ENCODE measurements around the gene FZD2. TPM values are rescaled to one million over a fixed set of nuclear protein-coding genes. Genes with fewer than 3 reads are reported as not detected.
A peak's percentile ranks its signal among the peaks of the same experiment; 100 is the strongest.

Gene FZD2
- total and polyA plus RNA-seq, 9 of the 15 experiments (the other 6 are each of a cell fraction or from before 2014, with no cell fraction given) = 0.03 to 4.5 (median 1.1) TPM; not detected in 1

DNA sequence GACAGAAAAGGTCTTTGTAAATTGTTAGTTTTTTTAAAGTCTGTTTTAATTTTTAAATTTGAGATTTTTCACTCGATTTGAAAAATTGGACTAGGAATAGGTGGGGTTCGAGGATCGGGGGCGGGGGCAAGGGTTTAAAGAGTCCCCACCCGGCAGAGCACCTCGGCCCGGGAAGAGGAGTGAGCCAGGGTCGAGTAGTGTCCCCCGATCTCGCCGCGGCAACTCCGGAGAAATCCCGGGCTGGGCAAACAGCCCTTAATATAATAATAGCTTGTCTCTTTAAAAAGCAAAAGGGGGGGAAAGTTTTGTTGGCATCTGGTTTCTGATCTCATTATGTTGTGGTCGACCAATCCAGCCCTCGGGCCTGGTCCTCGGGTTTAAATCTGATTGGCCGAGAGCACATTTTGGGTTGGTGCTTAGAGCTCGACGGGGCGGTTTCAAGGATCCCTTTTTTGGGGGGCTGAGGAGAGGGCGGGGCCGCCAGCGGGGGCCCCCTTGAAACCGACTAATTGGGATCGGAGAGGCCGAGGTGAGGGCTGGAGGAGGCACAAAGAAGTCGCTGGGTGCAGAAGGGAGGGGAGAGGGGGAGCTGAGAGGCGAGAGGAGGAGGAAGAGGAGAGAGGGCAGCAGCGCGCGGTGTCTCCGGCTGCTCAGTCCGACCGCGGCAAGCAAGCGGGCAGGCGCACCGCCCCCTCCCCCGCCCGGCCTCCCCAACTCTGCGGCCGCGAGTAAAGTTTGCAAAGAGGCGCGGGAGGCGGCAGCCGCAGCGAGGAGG, at the start of gene FZD2 (continued):
- TF ChIP-seq SAFB2 (IDR thresholded peaks at IDR 0.05; ENCODE audit: borderline replicate concordance, low read depth, low read length, severe bottlenecking) (no peak), KDM2B (CRISPR knock-in tag; IDR thresholded peaks at IDR 0.05) (no peak), PHB2 (IDR thresholded peaks at IDR 0.05; ENCODE audit: low read depth) (no peak), DNMT1 (IDR thresholded peaks at IDR 0.05) (no peak), POLR2H (tag; IDR thresholded peaks at IDR 0.05; ENCODE audit: low read depth) (no peak), ZNF431 (CRISPR knock-in tag; IDR thresholded peaks at IDR 0.05) (no peak), HNRNPL (IDR thresholded peaks at IDR 0.05; ENCODE audit: low read depth, low read length) (no peak), EZH2 (IDR thresholded peaks at IDR 0.05; ENCODE audit: borderline replicate concordance, low read depth, low read length) (no peak), SAP30 (IDR thresholded peaks at IDR 0.05; ENCODE audit: borderline replicate concordance, insufficient read depth, low read depth, low read length, poor library complexity, severe bottlenecking) (no peak), NCOA1 (IDR thresholded peaks at IDR 0.05; ENCODE audit: low read depth) (no peak; the same call in 1 of the 2 replicates), MTA3 (IDR thresholded peaks at IDR 0.05; ENCODE audit: borderline replicate concordance) (peak; percentile 52; the same call in 1 of the 2 replicates), ZNF436 (CRISPR knock-in tag; IDR thresholded peaks at IDR 0.05) (no peak)
- TF ChIP-seq, protein P1, sequence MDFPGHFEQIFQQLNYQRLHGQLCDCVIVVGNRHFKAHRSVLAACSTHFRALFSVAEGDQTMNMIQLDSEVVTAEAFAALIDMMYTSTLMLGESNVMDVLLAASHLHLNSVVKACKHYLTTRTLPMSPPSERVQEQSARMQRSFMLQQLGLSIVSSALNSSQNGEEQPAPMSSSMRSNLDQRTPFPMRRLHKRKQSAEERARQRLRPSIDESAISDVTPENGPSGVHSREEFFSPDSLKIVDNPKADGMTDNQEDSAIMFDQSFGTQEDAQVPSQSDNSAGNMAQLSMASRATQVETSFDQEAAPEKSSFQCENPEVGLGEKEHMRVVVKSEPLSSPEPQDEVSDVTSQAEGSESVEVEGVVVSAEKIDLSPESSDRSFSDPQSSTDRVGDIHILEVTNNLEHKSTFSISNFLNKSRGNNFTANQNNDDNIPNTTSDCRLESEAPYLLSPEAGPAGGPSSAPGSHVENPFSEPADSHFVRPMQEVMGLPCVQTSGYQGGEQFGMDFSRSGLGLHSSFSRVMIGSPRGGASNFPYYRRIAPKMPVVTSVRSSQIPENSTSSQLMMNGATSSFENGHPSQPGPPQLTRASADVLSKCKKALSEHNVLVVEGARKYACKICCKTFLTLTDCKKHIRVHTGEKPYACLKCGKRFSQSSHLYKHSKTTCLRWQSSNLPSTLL (IDR thresholded peaks at IDR 0.05) = no peak
- TF ChIP-seq, protein P2, sequence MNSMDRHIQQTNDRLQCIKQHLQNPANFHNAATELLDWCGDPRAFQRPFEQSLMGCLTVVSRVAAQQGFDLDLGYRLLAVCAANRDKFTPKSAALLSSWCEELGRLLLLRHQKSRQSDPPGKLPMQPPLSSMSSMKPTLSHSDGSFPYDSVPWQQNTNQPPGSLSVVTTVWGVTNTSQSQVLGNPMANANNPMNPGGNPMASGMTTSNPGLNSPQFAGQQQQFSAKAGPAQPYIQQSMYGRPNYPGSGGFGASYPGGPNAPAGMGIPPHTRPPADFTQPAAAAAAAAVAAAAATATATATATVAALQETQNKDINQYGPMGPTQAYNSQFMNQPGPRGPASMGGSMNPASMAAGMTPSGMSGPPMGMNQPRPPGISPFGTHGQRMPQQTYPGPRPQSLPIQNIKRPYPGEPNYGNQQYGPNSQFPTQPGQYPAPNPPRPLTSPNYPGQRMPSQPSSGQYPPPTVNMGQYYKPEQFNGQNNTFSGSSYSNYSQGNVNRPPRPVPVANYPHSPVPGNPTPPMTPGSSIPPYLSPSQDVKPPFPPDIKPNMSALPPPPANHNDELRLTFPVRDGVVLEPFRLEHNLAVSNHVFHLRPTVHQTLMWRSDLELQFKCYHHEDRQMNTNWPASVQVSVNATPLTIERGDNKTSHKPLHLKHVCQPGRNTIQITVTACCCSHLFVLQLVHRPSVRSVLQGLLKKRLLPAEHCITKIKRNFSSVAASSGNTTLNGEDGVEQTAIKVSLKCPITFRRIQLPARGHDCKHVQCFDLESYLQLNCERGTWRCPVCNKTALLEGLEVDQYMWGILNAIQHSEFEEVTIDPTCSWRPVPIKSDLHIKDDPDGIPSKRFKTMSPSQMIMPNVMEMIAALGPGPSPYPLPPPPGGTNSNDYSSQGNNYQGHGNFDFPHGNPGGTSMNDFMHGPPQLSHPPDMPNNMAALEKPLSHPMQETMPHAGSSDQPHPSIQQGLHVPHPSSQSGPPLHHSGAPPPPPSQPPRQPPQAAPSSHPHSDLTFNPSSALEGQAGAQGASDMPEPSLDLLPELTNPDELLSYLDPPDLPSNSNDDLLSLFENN (IDR thresholded peaks at IDR 0.05; ENCODE audit: low read depth in 2 of 2, low read length in 2 of 2) = no peak
- TF ChIP-seq, protein P3, sequence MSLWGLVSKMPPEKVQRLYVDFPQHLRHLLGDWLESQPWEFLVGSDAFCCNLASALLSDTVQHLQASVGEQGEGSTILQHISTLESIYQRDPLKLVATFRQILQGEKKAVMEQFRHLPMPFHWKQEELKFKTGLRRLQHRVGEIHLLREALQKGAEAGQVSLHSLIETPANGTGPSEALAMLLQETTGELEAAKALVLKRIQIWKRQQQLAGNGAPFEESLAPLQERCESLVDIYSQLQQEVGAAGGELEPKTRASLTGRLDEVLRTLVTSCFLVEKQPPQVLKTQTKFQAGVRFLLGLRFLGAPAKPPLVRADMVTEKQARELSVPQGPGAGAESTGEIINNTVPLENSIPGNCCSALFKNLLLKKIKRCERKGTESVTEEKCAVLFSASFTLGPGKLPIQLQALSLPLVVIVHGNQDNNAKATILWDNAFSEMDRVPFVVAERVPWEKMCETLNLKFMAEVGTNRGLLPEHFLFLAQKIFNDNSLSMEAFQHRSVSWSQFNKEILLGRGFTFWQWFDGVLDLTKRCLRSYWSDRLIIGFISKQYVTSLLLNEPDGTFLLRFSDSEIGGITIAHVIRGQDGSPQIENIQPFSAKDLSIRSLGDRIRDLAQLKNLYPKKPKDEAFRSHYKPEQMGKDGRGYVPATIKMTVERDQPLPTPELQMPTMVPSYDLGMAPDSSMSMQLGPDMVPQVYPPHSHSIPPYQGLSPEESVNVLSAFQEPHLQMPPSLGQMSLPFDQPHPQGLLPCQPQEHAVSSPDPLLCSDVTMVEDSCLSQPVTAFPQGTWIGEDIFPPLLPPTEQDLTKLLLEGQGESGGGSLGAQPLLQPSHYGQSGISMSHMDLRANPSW (CRISPR knock-in tag; IDR thresholded peaks at IDR 0.05) = no peak
- TF ChIP-seq, protein P4, sequence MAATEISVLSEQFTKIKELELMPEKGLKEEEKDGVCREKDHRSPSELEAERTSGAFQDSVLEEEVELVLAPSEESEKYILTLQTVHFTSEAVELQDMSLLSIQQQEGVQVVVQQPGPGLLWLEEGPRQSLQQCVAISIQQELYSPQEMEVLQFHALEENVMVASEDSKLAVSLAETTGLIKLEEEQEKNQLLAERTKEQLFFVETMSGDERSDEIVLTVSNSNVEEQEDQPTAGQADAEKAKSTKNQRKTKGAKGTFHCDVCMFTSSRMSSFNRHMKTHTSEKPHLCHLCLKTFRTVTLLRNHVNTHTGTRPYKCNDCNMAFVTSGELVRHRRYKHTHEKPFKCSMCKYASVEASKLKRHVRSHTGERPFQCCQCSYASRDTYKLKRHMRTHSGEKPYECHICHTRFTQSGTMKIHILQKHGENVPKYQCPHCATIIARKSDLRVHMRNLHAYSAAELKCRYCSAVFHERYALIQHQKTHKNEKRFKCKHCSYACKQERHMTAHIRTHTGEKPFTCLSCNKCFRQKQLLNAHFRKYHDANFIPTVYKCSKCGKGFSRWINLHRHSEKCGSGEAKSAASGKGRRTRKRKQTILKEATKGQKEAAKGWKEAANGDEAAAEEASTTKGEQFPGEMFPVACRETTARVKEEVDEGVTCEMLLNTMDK (IDR thresholded peaks at IDR 0.05; ENCODE audit: borderline replicate concordance, insufficient read depth, low read depth, low read length, poor library complexity, severe bottlenecking) = no peak

All from K562 (cell line).